Activated gamma-delta T cell treated with anti-CD3 and anti-CD28 coated beads, Interleukin-2, amount 50 U/mL, for 16 hours (primary cell): ENCODE measurements around the gene PIK3CD.
A peak's percentile ranks its signal among the peaks of the same experiment; 100 is the strongest.

Experiments used
- DNase-seq: peaks from one replicate; pipeline ENCODE4 v3.0.0-alpha.2; 2020; ENCODE audit warnings: low read depth

The PIK3CD gene

DNA sequence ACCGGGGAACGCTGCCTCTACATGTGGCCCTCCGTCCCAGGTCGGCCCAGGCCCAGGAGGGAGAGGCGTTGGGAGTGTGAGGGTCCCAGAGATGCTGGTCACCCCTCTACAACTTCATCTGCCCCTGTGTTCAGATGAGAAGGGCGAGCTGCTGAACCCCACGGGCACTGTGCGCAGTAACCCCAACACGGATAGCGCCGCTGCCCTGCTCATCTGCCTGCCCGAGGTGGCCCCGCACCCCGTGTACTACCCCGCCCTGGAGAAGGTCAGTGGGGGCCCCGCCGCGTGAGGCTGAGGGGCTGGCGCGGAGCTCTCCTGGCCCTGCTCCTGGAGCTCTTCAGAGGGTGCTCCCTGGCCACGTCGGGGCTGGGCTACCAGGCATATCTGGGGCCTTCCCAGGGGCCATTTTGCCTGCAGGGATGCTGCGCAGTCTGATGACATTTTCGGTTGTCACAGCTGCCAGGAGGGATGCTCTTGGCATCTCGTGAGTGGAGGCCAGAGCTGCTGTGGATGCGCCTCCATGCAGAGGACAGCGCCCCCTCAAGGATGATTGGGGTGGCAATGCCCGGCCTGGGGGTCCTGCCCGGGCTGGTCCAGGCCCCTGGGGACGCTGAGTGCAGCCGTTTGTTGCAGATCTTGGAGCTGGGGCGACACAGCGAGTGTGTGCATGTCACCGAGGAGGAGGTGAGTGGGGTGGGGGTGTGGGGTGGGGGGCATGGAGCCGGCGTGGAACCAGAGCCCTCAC lies 68.6 kb downstream of the PIK3CD start:
- no peak for DNase-seq

DNA sequence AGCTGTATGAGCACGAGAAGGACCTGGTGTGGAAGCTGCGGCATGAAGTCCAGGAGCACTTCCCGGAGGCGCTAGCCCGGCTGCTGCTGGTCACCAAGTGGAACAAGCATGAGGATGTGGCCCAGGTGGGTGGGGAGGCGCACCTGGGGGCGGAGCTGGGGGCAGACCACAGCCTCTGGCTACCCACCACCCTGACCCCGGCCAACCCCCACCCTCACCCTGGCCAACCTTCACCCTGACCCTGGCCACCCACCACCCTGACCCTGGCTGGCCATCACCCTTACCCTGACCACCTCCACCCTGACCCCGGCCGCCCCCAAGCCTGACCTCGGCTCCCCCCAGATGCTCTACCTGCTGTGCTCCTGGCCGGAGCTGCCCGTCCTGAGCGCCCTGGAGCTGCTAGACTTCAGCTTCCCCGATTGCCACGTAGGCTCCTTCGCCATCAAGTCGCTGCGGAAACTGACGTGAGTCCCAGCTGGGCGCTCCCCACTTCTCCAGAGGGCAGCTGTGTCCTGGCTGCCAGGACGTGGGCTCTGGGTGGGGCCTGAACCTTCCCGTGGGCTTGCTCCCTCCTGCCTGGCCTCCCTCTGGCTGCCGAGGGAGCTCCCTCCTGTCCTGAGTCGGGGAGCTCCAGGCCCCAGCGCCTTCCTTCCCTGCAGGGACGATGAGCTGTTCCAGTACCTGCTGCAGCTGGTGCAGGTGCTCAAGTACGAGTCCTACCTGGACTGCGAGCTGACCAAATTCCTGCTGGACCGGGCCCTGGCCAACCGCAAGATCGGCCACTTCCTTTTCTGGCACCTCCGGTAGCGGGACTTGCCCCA lies 69.5 kb downstream of the PIK3CD start:
- no peak for DNase-seq

DNA sequence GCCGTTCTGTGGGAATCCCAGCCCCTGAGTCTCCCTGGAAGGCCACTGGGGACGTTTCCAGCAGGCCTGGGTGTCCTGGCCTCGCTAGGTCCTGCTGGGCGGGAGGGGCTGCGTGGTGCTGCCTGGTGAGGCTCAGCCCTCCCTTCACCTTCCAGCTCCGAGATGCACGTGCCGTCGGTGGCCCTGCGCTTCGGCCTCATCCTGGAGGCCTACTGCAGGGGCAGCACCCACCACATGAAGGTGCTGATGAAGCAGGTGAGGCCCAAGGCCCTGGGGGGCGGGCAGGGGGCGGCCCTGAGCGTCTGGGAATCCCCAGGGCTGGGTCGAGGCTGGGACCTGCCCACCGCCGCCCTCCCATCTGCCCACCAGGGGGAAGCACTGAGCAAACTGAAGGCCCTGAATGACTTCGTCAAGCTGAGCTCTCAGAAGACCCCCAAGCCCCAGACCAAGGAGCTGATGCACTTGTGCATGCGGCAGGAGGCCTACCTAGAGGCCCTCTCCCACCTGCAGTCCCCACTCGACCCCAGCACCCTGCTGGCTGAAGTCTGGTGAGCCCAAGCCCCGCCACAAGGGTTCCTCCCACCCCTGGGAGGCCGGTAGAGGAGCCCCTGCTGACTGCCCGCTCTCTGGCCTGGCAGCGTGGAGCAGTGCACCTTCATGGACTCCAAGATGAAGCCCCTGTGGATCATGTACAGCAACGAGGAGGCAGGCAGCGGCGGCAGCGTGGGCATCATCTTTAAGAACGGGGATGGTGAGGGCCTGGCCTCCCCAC lies 70.3 kb downstream of the PIK3CD start:
- DNase-seq: peak; percentile 82

DNA sequence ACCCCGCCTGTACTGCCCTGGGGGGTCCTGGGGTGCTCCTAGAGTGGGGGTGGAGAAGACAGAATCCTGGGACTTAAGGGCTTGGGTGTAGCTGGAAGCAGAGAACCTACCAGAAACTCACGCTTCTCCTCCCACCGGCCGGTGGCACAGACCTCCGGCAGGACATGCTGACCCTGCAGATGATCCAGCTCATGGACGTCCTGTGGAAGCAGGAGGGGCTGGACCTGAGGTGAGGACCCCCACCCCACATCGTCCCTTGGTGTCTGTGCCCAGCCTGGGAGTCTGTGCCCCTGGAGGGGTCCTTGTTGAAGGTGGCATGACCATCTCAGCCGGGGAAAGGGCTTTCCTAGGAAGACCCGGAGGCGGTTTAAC lies 70.8 kb downstream of the PIK3CD start:
- DNase-seq: no peak

DNA sequence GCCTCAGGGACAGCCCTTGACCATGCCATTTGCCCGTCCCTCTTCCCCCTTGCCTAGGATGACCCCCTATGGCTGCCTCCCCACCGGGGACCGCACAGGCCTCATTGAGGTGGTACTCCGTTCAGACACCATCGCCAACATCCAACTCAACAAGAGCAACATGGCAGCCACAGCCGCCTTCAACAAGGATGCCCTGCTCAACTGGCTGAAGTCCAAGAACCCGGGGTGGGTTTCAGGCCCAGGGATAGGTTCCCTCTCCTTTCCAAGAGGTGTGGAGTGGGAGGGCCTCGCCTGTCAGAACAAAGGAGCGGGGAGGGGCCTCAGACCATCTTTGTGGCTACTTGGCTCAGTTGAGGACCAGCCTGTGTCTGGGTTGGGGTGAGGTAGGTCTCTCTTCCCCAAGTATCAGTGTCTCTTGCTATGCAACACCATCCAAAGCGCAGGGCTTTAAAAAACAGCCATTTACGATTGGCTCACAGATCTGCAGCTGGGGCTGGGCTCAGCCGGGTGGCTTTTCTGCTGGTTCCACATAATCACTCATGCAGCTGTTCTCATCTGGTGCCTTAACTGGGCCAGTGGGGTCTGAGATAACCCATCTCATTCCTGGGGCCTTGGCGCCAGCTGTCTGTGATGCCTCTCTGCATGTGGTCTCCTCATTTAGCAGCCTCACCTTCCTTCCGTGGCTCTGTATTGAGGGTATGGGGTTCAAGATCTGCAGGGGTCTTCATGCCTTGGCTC lies 71.7 kb downstream of the PIK3CD start:
- DNase-seq: no peak

DNA sequence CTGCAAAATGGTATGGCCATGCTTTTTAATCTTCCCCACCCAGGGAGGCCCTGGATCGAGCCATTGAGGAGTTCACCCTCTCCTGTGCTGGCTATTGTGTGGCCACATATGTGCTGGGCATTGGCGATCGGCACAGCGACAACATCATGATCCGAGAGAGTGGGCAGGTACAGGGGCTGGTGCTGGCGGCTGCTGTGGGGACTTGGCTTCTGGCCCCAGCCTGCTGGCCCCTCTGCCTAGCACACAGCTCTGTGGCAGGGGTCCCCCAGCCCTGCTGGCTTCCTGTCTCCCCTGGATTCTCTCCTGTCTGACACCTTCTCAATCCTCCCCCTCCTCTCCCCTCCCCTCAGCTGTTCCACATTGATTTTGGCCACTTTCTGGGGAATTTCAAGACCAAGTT lies 72.4 kb downstream of the PIK3CD start:
- no peak for DNase-seq

DNA sequence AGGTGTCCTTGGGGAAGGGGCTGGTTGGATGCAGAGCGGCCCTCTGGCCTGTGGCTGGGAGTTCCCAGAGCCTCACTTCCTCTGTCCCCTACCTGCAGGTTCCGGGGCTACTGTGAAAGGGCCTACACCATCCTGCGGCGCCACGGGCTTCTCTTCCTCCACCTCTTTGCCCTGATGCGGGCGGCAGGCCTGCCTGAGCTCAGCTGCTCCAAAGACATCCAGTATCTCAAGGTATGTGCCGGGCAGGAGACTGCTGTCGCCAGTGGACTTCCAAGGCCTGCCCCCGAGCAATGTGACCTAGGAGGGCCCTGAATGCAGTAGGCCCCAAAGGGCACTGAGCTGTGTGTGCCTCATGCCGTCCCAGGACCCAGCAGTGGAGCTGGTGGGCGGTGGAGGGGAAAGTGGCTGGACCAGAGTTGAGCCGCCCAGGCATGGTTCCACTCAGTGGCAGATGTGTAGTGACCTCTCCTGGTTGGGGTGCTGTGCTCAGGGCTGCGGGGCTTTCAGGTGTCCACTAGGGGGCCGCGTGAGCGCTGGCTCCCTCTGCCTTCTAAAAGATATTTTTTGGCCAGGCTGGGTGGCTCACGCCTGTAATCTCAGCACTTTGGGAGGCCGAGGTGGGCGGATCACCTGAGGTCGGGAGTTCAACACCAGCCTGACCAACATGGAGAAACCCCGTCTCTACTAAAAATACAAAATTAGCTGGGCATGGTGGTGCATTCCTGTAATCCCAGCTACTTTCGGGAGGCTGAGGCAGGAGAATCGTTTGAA lies 73.4 kb downstream of the PIK3CD start:
- DNase-seq: peak; percentile 56

DNA sequence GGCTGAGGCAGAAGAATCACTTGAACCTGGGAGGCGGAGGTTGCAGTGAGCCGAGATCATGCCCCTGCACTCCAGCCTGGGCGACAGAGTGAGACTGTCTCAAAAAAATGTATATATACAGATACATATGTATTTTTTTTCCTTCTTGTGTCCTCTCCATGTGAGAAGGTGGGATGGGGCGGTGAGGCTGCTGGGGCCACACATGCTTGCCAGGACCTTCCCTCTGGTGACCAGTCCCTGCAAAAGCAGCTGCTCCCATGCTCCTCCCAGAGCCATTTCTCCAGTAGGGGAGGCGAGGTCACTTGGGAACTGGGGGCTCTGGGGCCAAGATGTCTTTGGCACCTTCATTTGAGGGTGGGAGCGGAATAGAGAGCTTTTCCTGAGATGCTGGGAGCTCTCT lies 74.9 kb downstream of the PIK3CD start:
- DNase-seq: no peak

DNA sequence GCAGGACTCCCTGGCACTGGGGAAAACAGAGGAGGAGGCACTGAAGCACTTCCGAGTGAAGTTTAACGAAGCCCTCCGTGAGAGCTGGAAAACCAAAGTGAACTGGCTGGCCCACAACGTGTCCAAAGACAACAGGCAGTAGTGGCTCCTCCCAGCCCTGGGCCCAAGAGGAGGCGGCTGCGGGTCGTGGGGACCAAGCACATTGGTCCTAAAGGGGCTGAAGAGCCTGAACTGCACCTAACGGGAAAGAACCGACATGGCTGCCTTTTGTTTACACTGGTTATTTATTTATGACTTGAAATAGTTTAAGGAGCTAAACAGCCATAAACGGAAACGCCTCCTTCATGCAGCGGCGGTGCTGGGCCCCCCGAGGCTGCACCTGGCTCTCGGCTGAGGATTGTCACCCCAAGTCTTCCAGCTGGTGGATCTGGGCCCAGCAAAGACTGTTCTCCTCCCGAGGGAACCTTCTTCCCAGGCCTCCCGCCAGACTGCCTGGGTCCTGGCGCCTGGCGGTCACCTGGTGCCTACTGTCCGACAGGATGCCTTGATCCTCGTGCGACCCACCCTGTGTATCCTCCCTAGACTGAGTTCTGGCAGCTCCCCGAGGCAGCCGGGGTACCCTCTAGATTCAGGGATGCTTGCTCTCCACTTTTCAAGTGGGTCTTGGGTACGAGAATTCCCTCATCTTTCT lies 75.5 kb downstream of the PIK3CD start:
- no peak for DNase-seq

DNA sequence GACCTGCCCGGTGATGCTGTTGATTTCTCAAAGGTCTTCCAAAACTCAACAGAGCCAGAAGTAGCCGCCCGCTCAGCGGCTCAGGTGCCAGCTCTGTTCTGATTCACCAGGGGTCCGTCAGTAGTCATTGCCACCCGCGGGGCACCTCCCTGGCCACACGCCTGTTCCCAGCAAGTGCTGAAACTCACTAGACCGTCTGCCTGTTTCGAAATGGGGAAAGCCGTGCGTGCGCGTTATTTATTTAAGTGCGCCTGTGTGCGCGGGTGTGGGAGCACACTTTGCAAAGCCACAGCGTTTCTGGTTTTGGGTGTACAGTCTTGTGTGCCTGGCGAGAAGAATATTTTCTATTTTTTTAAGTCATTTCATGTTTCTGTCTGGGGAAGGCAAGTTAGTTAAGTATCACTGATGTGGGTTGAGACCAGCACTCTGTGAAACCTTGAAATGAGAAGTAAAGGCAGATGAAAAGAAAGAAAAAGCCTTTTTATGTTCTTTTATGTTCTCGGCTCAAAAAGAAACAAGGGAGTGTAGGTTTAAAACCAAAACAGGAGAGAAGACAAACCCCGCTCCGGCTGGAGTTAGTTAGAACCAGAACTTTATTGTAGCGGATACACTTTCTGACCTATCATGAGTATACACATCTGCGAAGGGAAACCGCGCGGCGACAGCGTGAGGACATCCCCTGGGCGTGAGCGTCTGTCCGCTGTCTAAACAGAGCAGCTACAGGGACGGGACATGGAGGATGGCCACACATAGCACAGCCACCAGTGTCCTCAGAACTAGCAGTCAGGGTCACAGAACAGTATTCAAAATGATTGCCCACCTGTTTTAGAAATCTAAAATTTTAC lies 77.1 kb downstream of the PIK3CD start:
- DNase-seq: no peak

DNA sequence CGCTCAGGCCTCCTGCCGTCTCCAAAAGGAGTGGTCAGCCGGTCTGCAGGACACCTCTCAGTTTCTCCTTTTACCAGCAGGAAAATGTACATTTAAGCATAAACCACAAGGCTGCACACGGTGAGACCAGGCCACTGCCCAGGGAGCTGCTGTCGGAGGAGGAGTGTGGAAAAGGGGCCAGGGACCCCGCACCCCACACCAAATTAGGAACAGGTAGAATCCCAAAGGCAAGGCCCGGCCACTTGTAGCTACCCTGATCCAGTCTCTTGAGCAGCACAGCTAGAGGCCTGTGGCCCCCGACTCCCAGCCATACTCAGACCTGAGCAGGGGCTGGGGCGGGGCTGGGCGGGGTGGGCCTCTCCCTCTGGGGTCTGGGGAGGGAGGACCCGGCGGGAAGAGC lies 78.0 kb downstream of the PIK3CD start:
- no peak for DNase-seq

DNA sequence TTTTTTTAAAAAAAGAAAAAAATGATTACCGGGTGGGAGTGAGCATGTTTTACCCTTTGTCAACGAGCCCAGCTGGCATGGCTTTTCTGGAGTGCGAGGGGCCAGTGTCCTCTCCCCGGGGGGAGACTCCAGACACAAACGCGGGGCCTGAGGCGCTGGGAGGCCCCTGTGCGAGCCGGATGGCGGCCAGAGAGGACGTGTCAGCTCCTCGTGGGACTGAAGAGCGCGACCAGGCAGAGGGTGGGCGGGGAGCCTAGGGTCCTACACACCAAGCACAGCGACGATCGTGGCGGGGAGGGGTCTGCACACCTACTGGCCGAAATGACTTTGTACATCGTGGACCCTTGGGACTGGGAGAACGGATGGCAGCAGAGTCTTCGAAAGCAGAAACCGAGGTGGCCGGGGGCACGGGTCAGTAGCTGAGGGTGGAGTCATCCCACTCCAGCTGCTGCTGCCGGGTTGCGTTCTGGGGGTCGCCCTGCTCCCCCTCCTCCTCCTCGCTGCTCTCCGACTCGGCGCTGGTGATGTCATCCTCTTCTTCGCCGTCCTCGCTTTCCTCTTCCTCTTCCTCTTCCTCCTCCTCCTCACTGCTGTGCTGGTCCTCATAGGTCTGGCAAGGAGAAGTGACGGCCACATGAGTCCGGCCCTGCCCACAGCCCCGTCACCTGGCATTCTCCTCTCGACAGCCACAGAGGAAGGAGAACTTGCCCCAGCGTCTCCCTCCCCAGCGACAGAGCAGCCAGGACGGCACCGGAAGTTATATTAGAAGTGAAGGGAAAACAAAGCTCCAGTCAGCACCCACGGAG lies 78.8 kb downstream of the PIK3CD start:
- DNase-seq: no peak

DNA sequence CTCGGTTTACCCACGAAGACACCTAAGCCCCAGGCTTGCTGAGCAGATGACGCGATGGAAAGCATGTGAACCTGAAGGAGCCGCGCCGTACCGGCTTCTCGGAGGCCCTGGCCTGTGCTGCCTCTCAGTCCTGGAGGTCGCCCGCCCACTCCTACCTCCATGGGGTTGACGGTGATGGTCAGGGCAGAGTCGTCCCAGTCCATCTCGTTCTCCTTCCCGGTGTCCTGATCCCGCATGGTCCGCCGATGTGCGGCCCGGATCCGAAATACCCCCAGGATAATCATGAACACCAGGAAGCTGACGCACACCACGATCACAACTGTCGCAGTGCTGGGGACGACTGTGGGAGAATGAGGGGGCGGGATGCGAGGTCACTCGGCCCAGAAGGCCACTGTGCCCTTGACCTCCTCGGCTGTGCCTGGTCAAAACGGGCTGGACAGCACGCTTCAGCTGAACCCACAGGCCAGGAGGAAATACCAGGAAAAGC lies 79.6 kb downstream of the PIK3CD start:
- DNase-seq: no peak

DNA sequence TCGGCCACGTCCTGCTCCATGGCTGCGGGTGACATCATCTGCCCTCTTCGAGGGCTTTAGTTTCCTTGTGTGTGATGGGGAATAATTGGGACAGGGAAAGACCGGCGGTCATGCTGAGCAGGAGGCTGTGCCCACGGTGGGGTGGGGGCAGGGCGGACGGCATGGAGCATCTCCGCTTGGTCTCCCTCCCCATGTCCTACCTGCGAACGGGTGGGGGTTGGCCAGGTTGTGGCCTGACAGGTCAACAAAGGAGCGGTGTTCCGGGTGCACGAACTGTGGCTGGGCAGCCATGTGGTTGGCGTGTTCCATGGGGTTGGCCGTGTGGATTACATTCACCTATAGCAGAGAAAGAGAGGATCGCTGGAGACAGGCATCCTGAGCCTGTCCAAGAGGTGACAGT lies 80.0 kb downstream of the PIK3CD start:
- DNase-seq: no peak

DNA sequence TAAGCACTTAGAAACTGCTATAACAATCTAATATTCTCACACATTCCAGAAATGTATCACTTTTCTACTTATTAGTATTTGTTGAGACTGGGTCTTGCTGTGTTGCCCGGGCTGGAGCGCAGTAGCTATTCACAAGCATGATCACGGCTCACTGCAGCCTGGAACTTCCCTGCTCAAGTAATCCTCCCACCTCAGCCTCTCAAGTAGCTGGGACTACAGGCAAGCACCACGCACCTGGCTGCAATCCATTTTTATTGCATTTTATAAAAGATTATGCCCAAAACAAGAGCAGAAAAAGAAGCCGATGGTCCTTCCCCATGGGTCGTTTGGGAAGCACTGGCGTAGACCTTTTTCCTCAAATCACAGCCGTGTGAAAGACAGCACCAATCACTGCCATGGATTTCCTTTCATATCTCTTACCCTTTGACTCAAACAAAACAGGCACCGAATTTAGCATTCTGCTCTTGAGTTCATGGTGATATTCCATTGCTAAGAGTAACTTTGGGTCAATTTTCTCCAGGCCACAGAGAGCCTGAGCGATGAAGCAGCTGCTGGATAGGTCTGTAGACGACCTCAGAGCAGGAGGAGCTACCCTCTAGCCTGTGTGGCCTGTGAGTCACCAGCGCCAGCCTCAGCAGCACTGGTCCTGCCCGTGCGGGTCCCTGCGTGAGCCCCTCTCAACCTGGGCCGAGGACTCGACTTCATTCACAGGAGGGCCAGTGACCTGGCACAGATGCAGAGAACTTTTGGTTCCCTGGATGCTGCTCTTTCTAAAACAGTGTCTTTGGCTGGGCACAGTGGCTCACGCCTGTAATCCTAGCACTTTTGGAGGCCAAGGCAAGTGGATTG lies 80.8 kb downstream of the PIK3CD start:
- no peak for DNase-seq

DNA sequence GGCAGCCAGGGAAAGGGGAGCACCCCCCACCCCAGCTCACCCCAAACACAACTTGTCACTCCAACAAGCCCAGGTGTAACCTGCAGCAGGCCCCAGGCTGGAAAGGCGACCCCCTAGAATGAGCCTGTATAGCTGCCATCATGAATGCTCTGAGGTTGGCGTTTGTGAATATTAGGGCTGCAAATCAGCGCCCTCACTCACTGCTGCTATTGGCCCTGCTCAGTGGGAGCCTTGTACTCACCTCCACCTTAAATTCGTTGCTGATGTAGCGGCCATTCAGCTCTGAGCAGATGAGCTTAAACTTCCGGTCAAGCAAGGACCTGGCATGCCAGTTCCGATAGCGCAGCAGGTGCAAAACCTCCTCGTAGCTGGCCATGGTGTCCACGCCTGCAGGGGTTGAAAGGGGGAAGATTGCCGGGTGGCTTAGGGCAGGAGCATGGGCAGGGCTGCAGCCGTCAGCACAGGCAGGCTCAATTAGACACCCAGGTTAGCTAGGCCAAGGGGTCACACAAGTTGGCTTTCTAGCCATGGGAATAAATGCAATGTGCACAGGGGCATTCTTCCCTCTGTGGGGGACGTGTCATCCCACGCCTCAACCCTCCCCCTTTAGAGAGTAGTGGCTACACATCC lies 81.7 kb downstream of the PIK3CD start:
- DNase-seq: no peak

DNA sequence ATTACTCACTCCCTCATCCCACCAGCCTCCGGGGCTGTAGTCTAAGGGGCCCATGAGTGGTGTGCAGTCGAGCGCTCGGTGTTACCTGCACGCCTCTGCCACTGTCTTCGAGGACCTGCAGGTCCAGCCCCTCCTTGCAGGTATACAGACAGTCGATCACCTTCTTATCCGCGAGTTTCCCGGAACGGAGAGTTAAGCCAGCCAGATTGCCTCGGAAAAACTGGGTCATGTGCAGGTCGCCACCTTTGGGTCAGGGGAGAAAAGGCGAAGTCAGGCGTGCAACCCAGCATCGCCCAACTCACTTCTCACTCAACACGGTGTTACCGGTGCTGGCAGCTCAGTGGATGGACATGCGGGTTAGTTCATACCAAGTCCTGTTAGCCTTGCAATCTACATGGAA lies 84.3 kb downstream of the PIK3CD start:
- DNase-seq: no peak
